Measurements from ENCODE around the gene NSDHL. TPM values are rescaled to one million over a fixed set of nuclear protein-coding genes. Genes with fewer than 3 reads are reported as not detected.

The NSDHL gene
- total and polyA plus RNA-seq, 12 donors, result 7.1 to 228 (median 23.4) TPM

DNA sequence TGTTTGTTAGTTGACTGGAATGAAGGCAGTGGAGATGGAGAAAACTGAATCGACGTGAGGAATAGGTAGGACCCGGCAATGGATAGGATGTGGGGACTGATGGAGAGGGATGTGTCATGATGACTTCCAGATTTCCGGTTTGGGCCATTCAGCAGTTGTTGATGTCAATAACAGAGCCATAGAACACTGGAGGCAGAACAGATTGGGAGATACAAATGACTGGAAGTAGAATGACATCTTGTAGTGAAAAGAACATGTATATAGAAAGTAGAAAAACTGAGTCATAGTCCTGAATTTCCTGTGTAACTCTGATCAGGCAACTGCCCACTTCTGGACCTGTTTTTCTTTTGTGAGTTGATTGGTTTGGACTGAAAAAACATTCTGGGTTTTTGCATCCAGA, 24.8 kb upstream of the NSDHL start:
- no peak for DNase-seq
- Histone ChIP-seq H3K4me3 (no peak overlapping the region), H3K27ac (no peak overlapping the region), H3K9me3 (replicated peaks in 1 of 3) (no peaks in the 10 kb centered on the region), H3K4me1 (replicated peaks in 1 of 2) (no peaks in the 10 kb centered on the region), H3K27me3 (peaks cover 14% of the 10 kb centered on the region), H3K36me3 (replicated peaks in 1 of 2) (no peaks in the 10 kb centered on the region)
- TF ChIP-seq POLR2A (IDR thresholded peaks at IDR 0.05), result no peak
- TF ChIP-seq, protein P1, sequence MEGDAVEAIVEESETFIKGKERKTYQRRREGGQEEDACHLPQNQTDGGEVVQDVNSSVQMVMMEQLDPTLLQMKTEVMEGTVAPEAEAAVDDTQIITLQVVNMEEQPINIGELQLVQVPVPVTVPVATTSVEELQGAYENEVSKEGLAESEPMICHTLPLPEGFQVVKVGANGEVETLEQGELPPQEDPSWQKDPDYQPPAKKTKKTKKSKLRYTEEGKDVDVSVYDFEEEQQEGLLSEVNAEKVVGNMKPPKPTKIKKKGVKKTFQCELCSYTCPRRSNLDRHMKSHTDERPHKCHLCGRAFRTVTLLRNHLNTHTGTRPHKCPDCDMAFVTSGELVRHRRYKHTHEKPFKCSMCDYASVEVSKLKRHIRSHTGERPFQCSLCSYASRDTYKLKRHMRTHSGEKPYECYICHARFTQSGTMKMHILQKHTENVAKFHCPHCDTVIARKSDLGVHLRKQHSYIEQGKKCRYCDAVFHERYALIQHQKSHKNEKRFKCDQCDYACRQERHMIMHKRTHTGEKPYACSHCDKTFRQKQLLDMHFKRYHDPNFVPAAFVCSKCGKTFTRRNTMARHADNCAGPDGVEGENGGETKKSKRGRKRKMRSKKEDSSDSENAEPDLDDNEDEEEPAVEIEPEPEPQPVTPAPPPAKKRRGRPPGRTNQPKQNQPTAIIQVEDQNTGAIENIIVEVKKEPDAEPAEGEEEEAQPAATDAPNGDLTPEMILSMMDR (IDR thresholded peaks at IDR 0.05), result no peak
- 73 to 85% (median 75%) methylated on average over 4 of the region's 4 CpGs for WGBS, 4 donors
- intact Hi-C loops (cut with DNase I), result no loop called here

DNA sequence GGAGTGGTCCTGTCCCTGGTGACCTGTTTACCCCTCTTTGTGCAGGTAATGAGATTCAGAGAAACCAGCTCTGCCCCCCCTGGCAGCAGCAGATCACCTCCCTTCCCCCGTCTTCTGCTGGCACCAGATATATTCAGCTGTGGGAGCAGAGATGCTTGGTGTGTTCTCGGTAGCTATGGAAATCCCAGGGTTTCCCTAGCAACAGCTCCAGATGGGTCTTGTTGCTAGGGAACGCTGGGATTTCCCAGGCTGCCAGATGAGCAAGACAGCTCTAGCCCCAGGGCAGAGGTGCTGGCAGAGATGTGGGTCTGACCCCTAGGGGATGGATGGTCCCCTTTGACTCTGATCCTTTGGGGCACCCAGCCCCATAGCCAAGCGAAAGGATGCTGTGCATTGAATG, 20.5 kb upstream of the NSDHL start:
- peaks cover 15% of the 10 kb centered on the region for H3K27me3 ChIP-seq
- peak in 1 of 7 donors; percentile 69 for DNase-seq
- intact Hi-C loops (cut with DNase I), result no loop called here
- TF ChIP-seq, protein P1 (IDR thresholded peaks at IDR 0.05), result no peak
- no peak for TF ChIP-seq POLR2A (IDR thresholded peaks at IDR 0.05)
- 47 to 53% (median 50%) methylated on average over 3 to 4 of the region's 4 CpGs for WGBS, 4 donors
- no peak overlapping the region for H3K27ac ChIP-seq
- no peaks in the 10 kb centered on the region for H3K36me3 ChIP-seq (replicated peaks in 1 of 2)
- no peaks in the 10 kb centered on the region for H3K4me1 ChIP-seq (replicated peaks in 1 of 2)
- H3K9me3 ChIP-seq (replicated peaks in 1 of 3), result no peaks in the 10 kb centered on the region
- no peak overlapping the region for H3K4me3 ChIP-seq

DNA sequence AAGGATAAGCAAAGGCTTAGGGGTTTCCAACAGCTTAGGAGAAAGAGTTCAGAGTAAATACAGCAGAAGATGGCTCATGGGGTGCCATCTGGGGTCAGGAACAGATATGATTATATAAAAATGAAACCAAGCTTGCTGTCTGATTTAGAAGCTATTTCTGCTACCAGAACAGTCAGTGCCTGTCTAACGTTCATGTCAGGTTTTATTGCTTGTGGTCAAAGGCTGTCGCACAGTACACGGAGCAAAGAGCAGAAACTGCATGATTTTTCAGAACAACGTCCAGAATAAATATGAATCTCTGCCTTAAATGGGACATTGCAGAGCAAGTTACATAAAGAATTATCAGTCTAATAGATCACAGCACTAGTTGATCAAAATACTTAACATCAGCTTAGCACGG, 17.7 kb upstream of the NSDHL start:
- Histone ChIP-seq H3K36me3 (replicated peaks in 1 of 2) (no peaks in the 10 kb centered on the region), H3K9me3 (replicated peaks in 1 of 3) (no peaks in the 10 kb centered on the region), H3K4me3 (no peak overlapping the region), H3K4me1 (replicated peaks in 1 of 2) (no peaks in the 10 kb centered on the region), H3K27ac (peak overlapping the region in 1 of 5 donors; percentile 4), H3K27me3 (peaks cover 8% of the 10 kb centered on the region)
- no peak for DNase-seq
- TF ChIP-seq, protein P1 (IDR thresholded peaks at IDR 0.05), result no peak
- no peak for TF ChIP-seq POLR2A (IDR thresholded peaks at IDR 0.05)
- intact Hi-C loops (cut with DNase I), result no loop called here
- WGBS, 4 donors, result 50 to 58% (median 52%) methylated on average over 5 of the region's 5 CpGs

DNA sequence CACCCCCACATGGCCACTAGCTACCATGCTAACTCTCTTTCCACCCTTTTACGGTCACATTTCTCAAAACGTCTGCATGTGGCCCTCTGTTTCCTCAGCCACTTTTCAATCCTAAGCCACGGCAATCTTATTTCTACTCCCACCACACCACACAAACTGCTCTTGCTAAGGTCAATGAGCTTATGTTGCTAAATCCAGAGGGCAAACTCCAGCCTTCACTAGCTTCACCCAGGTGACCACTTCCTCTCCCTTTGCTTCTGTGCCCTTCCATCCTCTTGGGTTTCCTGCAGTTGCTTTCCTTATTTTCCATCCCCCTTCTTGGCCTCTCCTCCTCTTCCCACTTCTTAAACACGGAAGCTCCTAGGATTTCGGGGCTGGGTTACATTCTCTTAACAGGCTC, 16.8 kb upstream of the NSDHL start:
- H3K4me1 ChIP-seq (replicated peaks in 1 of 2), result no peaks in the 10 kb centered on the region
- DNase-seq, result no peak
- intact Hi-C loops (cut with DNase I), result no loop called here
- TF ChIP-seq, protein P1 (IDR thresholded peaks at IDR 0.05), result no peak
- TF ChIP-seq POLR2A (IDR thresholded peaks at IDR 0.05), result no peak
- no peak overlapping the region for H3K4me3 ChIP-seq
- peaks cover 8% of the 10 kb centered on the region for H3K27me3 ChIP-seq
- WGBS, 4 donors, result 52 to 76% (median 70%) methylated on average over 5 of the region's 5 CpGs
- H3K36me3 ChIP-seq (replicated peaks in 1 of 2), result no peaks in the 10 kb centered on the region
- H3K9me3 ChIP-seq (replicated peaks in 1 of 3), result no peaks in the 10 kb centered on the region
- H3K27ac ChIP-seq, result peak overlapping the region in 1 of 5 donors; percentile 4
